GM13976 (cell line): Measurements from ENCODE around the gene EVI2B.

Source experiments
- DNase-seq: peaks from one replicate; pipeline ENCODE4 v3.0.0; 2012; ENCODE audit warnings: low spot score
- in situ Hi-C: fragments of 300-500 bp; cut with MboI; formaldehyde crosslinking; loops from one replicate; pipeline ENCODE4 v1.12.0; 2022; ENCODE audit warnings: low sequenced_read_pairs, mixed read lengths, inconsistent platforms; ENCODE audit not compliant: unreplicated experiment
- TF ChIP-seq, protein P1 (sequence below): IDR thresholded peaks from 2 replicates; pipeline ENCODE4 v1.5.1; 2012; ENCODE audit warnings: borderline replicate concordance, mild to moderate bottlenecking; ENCODE audit not compliant: insufficient read depth; ENCODE audit errors: extremely low read depth, missing control alignments, control extremely low read depth

Gene EVI2B

DNA sequence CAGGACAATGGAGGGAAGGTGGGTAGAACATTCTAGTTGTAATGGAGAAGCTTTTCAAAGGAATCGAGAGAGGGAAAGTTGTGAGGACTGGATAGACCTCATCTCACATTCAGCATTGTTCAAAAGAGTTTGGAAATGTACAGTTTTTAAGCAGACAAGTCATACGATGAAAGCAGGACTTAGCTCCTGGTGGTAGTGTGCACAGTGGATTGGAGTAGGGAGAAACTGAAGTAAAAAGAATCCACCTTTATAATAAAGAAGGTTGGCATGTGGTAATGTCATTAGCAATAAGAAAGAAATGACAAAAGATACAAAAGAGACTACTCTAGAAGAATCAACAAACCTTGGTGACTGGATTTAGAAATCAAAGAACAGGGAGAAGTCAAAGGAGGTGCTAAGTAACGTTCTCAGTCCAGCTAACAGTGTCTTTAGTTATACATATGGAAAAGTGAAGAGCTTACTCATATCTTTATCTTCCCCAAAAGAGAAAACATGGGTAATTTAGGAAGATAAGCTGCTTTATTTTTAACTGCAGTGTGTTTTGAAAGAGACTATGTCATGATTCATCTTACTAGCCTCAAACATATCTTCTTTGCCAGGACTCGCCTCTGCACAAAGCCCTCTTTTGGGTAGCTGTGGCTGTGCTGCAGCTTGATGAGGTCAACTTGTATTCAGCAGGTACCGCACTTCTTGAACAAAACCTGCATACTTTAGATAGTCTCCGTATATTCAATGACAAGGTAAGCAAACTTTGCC is 26.2 kb upstream of the EVI2B start:
- no peak for DNase-seq
- TF ChIP-seq, protein P1, sequence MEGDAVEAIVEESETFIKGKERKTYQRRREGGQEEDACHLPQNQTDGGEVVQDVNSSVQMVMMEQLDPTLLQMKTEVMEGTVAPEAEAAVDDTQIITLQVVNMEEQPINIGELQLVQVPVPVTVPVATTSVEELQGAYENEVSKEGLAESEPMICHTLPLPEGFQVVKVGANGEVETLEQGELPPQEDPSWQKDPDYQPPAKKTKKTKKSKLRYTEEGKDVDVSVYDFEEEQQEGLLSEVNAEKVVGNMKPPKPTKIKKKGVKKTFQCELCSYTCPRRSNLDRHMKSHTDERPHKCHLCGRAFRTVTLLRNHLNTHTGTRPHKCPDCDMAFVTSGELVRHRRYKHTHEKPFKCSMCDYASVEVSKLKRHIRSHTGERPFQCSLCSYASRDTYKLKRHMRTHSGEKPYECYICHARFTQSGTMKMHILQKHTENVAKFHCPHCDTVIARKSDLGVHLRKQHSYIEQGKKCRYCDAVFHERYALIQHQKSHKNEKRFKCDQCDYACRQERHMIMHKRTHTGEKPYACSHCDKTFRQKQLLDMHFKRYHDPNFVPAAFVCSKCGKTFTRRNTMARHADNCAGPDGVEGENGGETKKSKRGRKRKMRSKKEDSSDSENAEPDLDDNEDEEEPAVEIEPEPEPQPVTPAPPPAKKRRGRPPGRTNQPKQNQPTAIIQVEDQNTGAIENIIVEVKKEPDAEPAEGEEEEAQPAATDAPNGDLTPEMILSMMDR: no peak
- in situ Hi-C loops: no loop called here

DNA sequence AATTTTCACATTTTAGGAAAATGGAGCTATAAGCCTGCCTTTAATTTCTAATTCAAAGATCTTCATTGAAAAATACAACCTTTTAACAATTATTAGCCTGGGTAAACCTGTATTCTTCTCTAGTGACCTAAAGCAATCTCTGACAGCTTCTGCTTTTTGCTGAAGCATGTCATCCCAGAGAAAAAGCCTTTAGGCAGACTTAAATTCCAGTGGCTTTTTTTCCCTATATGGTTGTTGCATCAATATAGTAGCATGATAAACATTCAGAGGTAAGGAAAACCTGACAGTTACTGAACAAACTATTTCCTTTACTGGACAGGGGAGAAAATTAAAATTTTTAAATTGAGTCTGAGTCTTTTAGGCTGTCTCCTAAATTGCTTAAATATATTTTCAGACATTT is 15.4 kb upstream of the EVI2B start:
- no peak for DNase-seq
- in situ Hi-C loops: no loop called here
- TF ChIP-seq, protein P1: no peak

DNA sequence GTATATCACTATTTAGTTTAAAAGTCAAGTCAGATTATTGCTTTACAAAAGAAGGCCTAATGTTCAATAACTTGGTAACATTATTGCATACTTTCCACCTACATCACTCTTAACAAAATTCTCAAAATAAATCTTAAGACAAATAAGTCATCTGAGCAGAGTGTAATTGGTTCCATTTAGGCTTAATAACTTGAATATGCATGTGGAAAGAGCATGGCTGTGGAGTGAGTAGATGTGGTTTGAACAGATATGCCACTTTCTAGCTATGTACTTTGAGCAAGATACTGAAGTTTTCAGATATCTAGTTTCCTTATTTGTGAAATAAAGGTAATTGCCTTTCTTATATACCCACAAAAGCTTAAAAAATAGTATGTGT is 14.3 kb upstream of the EVI2B start:
- no peak for DNase-seq
- in situ Hi-C loops: no loop called here
- TF ChIP-seq, protein P1: no peak

DNA sequence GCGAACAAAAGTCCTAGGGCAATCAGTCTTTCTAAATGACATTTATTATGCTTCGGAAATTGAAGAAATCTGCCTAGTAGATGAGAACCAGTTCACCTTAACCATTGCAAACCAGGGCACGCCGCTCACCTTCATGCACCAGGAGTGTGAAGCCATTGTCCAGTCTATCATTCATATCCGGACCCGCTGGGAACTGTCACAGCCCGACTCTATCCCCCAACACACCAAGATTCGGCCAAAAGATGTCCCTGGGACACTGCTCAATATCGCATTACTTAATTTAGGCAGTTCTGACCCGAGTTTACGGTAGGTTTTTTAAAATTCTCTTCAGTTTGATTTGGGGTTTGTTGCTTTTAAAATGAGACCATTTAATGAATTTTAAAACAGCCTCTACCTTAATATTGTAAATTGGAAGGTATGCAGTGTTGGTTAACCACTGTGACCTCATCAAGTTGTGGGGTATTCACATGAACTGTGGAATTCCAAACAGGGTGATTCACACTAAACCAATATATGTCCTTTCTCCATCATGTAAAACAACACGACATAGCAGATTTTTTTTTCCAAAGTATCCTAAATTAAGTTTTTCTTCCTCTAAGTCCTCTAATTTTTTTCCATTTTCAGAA is 13.8 kb upstream of the EVI2B start:
- DNase-seq: no peak
- TF ChIP-seq, protein P1: no peak
- in situ Hi-C loops: no loop called here

DNA sequence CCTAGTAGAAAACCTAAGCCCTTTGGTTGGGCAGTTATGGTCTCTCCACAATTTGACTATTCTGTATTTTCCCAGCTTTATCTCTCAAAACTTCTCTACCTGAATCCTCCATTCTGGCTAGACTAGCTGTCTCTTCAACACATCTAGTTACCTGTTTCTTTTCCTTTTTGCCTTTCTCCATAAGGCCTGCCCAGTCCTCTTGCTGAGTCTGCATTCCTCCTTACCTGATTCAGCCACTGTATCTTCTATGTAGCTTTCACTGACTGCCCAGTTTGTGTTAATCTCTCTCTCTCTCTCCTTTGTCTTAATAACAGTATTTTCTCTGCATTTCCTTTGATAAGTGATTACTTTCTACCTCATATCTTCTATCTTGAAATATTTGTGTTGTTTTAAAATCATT is 9.7 kb upstream of the EVI2B start:
- TF ChIP-seq, protein P1: no peak
- in situ Hi-C loops: no loop called here
- DNase-seq: no peak

DNA sequence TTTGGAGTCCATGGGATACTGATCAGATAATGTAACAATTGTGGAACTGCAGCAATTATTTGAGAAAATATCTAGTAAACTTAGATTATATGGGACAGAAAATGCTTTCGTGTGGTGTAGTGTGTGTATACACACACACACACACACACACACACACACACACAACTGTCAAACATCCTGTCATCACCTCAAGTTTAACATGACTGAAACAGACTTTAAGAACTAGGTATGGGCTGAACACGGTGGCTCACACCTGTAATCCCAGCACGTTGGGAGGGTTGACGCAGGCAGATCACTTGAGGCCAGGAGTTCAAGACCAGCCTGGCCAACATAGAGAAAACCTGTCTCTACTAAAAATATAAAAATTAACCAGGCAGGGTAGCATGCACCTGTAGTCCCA is 8.1 kb upstream of the EVI2B start:
- in situ Hi-C loops: no loop called here
- TF ChIP-seq, protein P1: no peak
- DNase-seq: no peak
